MM.1S (cell line): ENCODE results near the gene SMCHD1.

ENCODE experiments used
- EZH2 ChIP-seq: fragments of 300-600 bp; sonication (generic); optimal IDR thresholded peaks from 2 replicates; pipeline ENCODE3; 2017; ENCODE audit warnings: low read depth, mild to moderate bottlenecking, antibody characterized with exemption, low read length, mixed read lengths
- EZH2phosphoT487 ChIP-seq: fragments of 300-600 bp; sonication (generic); IDR thresholded peaks from 2 replicates; pipeline ENCODE4 v1.6.1; 2018; ENCODE audit warnings: antibody characterized with exemption, low read length
- TF ChIP-seq, protein P1 (sequence below): fragments of 300-600 bp; sonication (generic); IDR thresholded peaks from 2 replicates; pipeline ENCODE4 v1.5.1; 2016; ENCODE audit warnings: antibody characterized with exemption, low read length, mixed read lengths

DNA sequence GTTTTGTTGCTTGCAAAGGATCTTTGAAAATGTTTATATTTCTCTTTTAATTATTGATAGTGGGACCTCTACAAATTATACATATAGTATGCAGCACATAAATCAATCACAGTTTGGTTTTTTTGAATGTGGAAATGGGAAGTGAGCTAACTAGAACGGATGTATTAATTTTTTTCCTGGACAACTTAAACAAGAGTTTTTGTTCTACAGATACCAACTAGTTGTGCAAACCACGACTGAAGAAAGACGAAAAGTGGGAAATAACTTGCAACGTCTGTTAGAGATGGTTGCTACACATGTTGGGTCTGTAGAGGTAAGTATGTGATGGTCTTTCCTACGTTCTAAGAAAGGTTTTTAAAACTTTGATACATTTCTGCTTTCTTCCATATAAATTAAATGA lies 45.0 kb upstream of the SMCHD1 start:
- TF ChIP-seq, protein P1, sequence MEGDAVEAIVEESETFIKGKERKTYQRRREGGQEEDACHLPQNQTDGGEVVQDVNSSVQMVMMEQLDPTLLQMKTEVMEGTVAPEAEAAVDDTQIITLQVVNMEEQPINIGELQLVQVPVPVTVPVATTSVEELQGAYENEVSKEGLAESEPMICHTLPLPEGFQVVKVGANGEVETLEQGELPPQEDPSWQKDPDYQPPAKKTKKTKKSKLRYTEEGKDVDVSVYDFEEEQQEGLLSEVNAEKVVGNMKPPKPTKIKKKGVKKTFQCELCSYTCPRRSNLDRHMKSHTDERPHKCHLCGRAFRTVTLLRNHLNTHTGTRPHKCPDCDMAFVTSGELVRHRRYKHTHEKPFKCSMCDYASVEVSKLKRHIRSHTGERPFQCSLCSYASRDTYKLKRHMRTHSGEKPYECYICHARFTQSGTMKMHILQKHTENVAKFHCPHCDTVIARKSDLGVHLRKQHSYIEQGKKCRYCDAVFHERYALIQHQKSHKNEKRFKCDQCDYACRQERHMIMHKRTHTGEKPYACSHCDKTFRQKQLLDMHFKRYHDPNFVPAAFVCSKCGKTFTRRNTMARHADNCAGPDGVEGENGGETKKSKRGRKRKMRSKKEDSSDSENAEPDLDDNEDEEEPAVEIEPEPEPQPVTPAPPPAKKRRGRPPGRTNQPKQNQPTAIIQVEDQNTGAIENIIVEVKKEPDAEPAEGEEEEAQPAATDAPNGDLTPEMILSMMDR: no peak
- TF ChIP-seq EZH2 (no peak), EZH2phosphoT487 (no peak)
